ENCODE measurements around the gene RAP1GAP.

The RAP1GAP gene

GRCh38 chr1:21589618-21590017 is 79.5 kb downstream of the RAP1GAP start:
- DNase-seq = no peak

- no peak for DNase-seq
Measured at GRCh38 chr1:21587602-21587953, 81.6 kb downstream of the RAP1GAP start.

GRCh38 chr1:21586846-21587601 is 82.1 kb downstream of the RAP1GAP start:
- DNase-seq = no peak

- no peak for DNase-seq
Measured at GRCh38 chr1:21586222-21586621, 82.9 kb downstream of the RAP1GAP start.

- no peak for DNase-seq
Measured at GRCh38 chr1:21585037-21585436, 84.1 kb downstream of the RAP1GAP start.

GRCh38 chr1:21584096-21584495 is 85.1 kb downstream of the RAP1GAP start:
- no peak for DNase-seq

GRCh38 chr1:21579791-21580190 is 89.4 kb downstream of the RAP1GAP start:
- no peak for DNase-seq

GRCh38 chr1:21577933-21578332 is 91.2 kb downstream of the RAP1GAP start:
- no peak for DNase-seq

- DNase-seq = no peak
Measured at GRCh38 chr1:21577324-21577723, 91.8 kb downstream of the RAP1GAP start.

GRCh38 chr1:21576798-21577187 is 92.4 kb downstream of the RAP1GAP start:
- DNase-seq = no peak

- DNase-seq = no peak
Measured at GRCh38 chr1:21576031-21576797, 92.9 kb downstream of the RAP1GAP start.

- DNase-seq = no peak
Measured at GRCh38 chr1:21575351-21575942, 93.7 kb downstream of the RAP1GAP start.

GRCh38 chr1:21574466-21575151 is 94.5 kb downstream of the RAP1GAP start:
- no peak for DNase-seq

GRCh38 chr1:21573971-21574465 is 95.1 kb downstream of the RAP1GAP start:
- peak in 1 of 2 experiments; percentile 75 for DNase-seq

GRCh38 chr1:21573475-21573874 is 95.7 kb downstream of the RAP1GAP start:
- no peak for DNase-seq

GRCh38 chr1:21572735-21573277 is 96.4 kb downstream of the RAP1GAP start:
- DNase-seq = no peak

GRCh38 chr1:21572221-21572620 is 96.9 kb downstream of the RAP1GAP start:
- DNase-seq = no peak

- DNase-seq = no peak
Measured at GRCh38 chr1:21570885-21571284, 98.3 kb downstream of the RAP1GAP start.

- DNase-seq = no peak
Measured at GRCh38 chr1:21570528-21570875, 98.7 kb downstream of the RAP1GAP start.

GRCh38 chr1:21569820-21570527 is 99.2 kb downstream of the RAP1GAP start:
- DNase-seq = no peak

GRCh38 chr1:21568809-21569385 is 100.3 kb downstream of the RAP1GAP start:
- no peak for DNase-seq

Data from cerebellar nuclear complex (tissue), 1 donor.